M059J (cell line): ENCODE measurements around the gene GPR50. TPM values are rescaled to one million over a fixed set of nuclear protein-coding genes. Genes with fewer than 3 reads are reported as not detected.

Experiments used
- DNase-seq: peaks from one replicate; pipeline ENCODE4 v3.0.0-alpha.2; 2012; ENCODE audit warnings: low read depth
- total RNA-seq: library from RNA; depleted of rRNA; stranded (reverse); fragments of >200 nt; shearing (Covaris generic); gene quantifications from 2 replicates; pipeline ENCODE4 v1.2.3, GENCODE V29; 2014; rRNA removed

The GPR50 gene
- total RNA-seq, 1 experiment from 2014 or later, result not detected

DNA sequence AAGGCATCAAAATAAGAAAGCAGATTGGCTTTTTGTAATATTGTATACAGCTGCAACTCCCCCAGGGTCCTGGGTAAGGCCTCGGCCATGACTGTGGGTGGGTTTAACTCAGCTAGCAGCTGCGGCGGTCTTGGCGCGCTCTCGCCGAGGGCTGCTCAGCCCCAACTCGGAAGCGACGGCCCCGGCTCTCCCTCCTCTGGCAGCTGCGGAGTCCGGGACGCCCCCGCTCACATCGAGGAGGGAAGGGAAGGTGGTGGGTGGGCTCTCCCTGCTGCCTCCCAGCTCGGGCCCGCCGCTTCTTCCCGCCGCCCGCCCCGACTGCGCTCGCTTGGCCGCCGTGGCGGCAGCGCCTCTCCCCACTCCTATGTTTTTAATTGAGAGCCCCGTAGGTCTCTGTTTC is 51.2 kb downstream of the GPR50 start:
- DNase-seq, result no peak

DNA sequence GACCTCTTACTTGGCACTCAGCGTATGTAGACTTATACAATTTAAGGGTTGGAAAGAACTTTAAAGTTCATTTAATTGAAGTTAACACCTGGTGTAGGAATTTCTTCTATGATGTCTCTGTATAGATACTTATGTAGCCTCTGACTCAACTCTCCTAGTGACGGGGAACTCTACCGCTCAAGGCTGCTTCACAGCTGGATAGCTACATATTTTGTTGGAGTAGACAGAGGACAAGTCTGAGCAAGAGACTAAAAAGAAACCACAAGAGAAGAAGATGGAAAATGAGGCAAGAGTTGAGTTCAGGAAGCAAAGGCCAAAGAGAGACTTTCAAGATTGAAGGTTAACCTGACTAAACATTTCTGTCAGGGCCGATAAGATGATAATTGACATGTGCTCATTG is 52.6 kb downstream of the GPR50 start:
- no peak for DNase-seq

Other genes with a start within 250 kb of the GPR50 start
- 89.3 and 133 TPM in 2 replicates for gene HMGB3, start 193.2 kb upstream of the GPR50 start, total RNA-seq
- gene VMA21, start 220.6 kb downstream of the GPR50 start, total RNA-seq, result 126 and 147 TPM in 2 replicates